A673 (cell line): ENCODE results near the gene NAA38.

ENCODE experiments used
- CTCF ChIP-seq: fragments of 300-800, 200-600 bp; sonication (generic); conservative IDR thresholded peaks from 2 replicates; pipeline ENCODE4 v1.5.1; 2017; ENCODE audit warnings: low read depth, mild to moderate bottlenecking, antibody characterized with exemption, low read length, moderate library complexity, mixed read lengths
- EZH2 ChIP-seq: fragments of 200-600 bp; sonication (generic); IDR thresholded peaks from 2 replicates; pipeline ENCODE4 v1.6.1; 2017; ENCODE audit warnings: borderline replicate concordance, low read depth, mild to moderate bottlenecking, mixed read lengths, antibody characterized with exemption, low read length; ENCODE audit not compliant: poor library complexity, severe bottlenecking

DNA sequence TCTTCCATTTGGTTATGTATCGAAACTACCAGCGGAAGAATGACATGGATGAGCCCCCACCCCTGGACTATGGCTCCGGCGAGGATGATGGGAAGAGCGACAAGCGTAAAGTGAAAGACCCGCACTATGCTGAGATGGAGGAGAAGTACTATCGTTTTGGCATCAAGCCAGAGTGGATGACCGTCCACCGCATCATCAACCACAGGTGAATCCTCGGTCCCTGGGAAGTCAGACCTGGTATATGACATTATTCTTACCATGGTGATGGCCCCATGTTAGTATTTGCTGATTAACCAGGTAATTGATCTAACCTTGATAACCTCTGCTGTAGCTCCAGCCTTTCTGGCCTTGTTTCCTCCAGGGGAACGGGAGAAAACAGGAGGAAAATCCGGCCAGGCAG is 39.7 kb upstream of the NAA38 start:
- TF ChIP-seq CTCF (no peak), EZH2 (no peak)
